Epithelial cell of esophagus (primary cell): ENCODE results near the gene TRIM40.
"Not testable (repeated sequence)": the region's sequence is repeated elsewhere in the genome, so short reads cannot be mapped to it uniquely, and the experiment has no call there.

Experiments used
- DNase-seq: peaks from one replicate; pipeline ENCODE4 v3.0.0; 2010; ENCODE audit warnings: low read depth
- H3K4me3 ChIP-seq: 2 replicates; pipeline ENCODE4 v1.5.1; 2011; ENCODE audit warnings: mild to moderate bottlenecking, low read length, control low read depth
- CTCF ChIP-seq: IDR thresholded peaks from 2 replicates; pipeline ENCODE4 v1.5.1; 2011; ENCODE audit warnings: low read depth, mild to moderate bottlenecking, low read length, control low read depth, inconsistent platforms; ENCODE audit not compliant: insufficient read depth; ENCODE audit errors: missing control alignments

TRIM40 gene

GRCh38 chr6:30113841-30114240 lies 22.1 kb upstream of the TRIM40 start:
- no peak overlapping the region for H3K4me3 ChIP-seq
- TF ChIP-seq CTCF: no peak
- no peak for DNase-seq

- peak; percentile 3 for TF ChIP-seq CTCF
- H3K4me3 ChIP-seq: no peak overlapping the region
- DNase-seq: no peak
These were observed 19.2 kb upstream of the TRIM40 start for GRCh38 chr6:30116724-30117123.

- not testable (repeated sequence) for DNase-seq, H3K4me3 ChIP-seq
These were observed 17.2 kb upstream of the TRIM40 start for GRCh38 chr6:30118691-30119090.

- no peak for DNase-seq
- H3K4me3 ChIP-seq: no peak overlapping the region
- TF ChIP-seq CTCF: no peak
These were observed 14.2 kb upstream of the TRIM40 start for GRCh38 chr6:30121446-30122366.

- no peak for TF ChIP-seq CTCF
- no peak for DNase-seq
- no peak overlapping the region for H3K4me3 ChIP-seq
These were observed 13.4 kb upstream of the TRIM40 start for GRCh38 chr6:30122515-30122914.

- DNase-seq: no peak
- no peak for TF ChIP-seq CTCF
- H3K4me3 ChIP-seq: peak overlapping the region; percentile 2
These were observed 8.5 kb upstream of the TRIM40 start for GRCh38 chr6:30127238-30128093.

- DNase-seq: no peak
- no peak for TF ChIP-seq CTCF
- no peak overlapping the region for H3K4me3 ChIP-seq
These were observed 6.4 kb upstream of the TRIM40 start for GRCh38 chr6:30129265-30130178.
